Liver (tissue), 9 donors: ENCODE measurements around the gene EFNA2. TPM values are rescaled to one million over a fixed set of nuclear protein-coding genes. Genes with fewer than 3 reads are reported as not detected.

Source experiments
- DNase-seq: peaks from one replicate; pipeline ENCODE4 v3.0.0-alpha.2; 2017; ENCODE audit warnings: low spot score
- H3K27ac ChIP-seq, 2 donors: one replicate each; pipeline ENCODE4 v1.7.0; 2013; ENCODE audit warnings: inconsistent platforms in 2 of 2, low read length in 2 of 2, control low read depth in 1 of 2, low read depth in 1 of 2, mild to moderate bottlenecking in 1 of 2
- H3K27me3 ChIP-seq, 4 donors: one replicate each; pipeline versions ENCODE4 v1.6.1 to v1.7.0; 2013; ENCODE audit warnings: low read length in 3 of 4, inconsistent platforms in 1 of 4, mild to moderate bottlenecking in 1 of 4, moderate library complexity in 1 of 4; ENCODE audit not compliant: control insufficient read depth in 4 of 4, insufficient read depth in 4 of 4
- H3K36me3 ChIP-seq, 4 donors: one replicate each; pipeline versions ENCODE4 v1.6.1 to v1.7.0; 2013; ENCODE audit warnings: low read length in 3 of 4, mild to moderate bottlenecking in 3 of 4, low read depth in 1 of 4, moderate library complexity in 1 of 4; ENCODE audit not compliant: control insufficient read depth in 4 of 4, insufficient read depth in 3 of 4
- H3K4me1 ChIP-seq, 4 donors: one replicate each; pipeline versions ENCODE4 v1.6.1 to v1.7.0; 2013; ENCODE audit warnings: low read length in 3 of 4, mild to moderate bottlenecking in 3 of 4, moderate library complexity in 1 of 4; ENCODE audit not compliant: control insufficient read depth in 4 of 4, insufficient read depth in 4 of 4
- H3K4me3 ChIP-seq, 3 donors: one replicate each; pipeline versions ENCODE4 v1.6.1 to v1.7.0; 2013; ENCODE audit warnings: low read length in 3 of 3, control low read depth in 1 of 3, low read depth in 1 of 3, mild to moderate bottlenecking in 1 of 3
- H3K9ac ChIP-seq, 2 donors: one replicate each; pipeline ENCODE4 v1.7.0; 2013; ENCODE audit warnings: low read length in 2 of 2, mild to moderate bottlenecking in 2 of 2, moderate library complexity in 2 of 2, control low read depth in 1 of 2, low read depth in 1 of 2
- H3K9me3 ChIP-seq, 4 donors: one replicate each; pipeline versions ENCODE4 v1.6.1 to v1.7.0; 2013; ENCODE audit warnings: low read length in 3 of 4; ENCODE audit not compliant: control insufficient read depth in 4 of 4
- CTCF ChIP-seq: fragments of 150-350 bp; IDR thresholded peaks from 2 replicates; pipeline ENCODE4 v1.5.1; 2017; ENCODE audit warnings: improper control_type of control experiment, low read depth, low read length; ENCODE audit not compliant: missing input control
- EGR1 ChIP-seq, 2 donors: IDR thresholded peaks; 2 replicates each; pipeline ENCODE4 v1.6.1; 2016 to 2018; ENCODE audit warnings: antibody characterized with exemption in 2 of 2, low read depth in 2 of 2
- FOXA1 ChIP-seq: IDR thresholded peaks from 2 replicates; pipeline ENCODE4 v1.6.1; 2016; ENCODE audit warnings: antibody characterized with exemption
- FOXA2 ChIP-seq: IDR thresholded peaks from 2 replicates; pipeline ENCODE4 v1.6.1; 2016; ENCODE audit warnings: antibody characterized with exemption
- GABPA ChIP-seq, 2 donors: IDR thresholded peaks in 1 of 2; conservative IDR thresholded peaks in 1 of 2; 2 replicates each; pipeline ENCODE4 v1.6.1; 2016; ENCODE audit warnings: antibody characterized with exemption in 2 of 2, mild to moderate bottlenecking in 1 of 2, moderate library complexity in 1 of 2
- HNF4A ChIP-seq, 2 donors: conservative IDR thresholded peaks; 2 replicates each; pipeline ENCODE4 v1.6.1; 2016; ENCODE audit warnings: antibody characterized with exemption in 2 of 2, mild to moderate bottlenecking in 2 of 2
- HNF4G ChIP-seq: IDR thresholded peaks from 2 replicates; pipeline ENCODE4 v1.6.1; 2016; ENCODE audit warnings: antibody characterized with exemption
- JUND ChIP-seq, 2 donors: IDR thresholded peaks; 2 replicates each; pipeline ENCODE4 v1.6.1; 2016; ENCODE audit warnings: antibody characterized with exemption in 2 of 2
- MAX ChIP-seq: IDR thresholded peaks from 2 replicates; pipeline ENCODE4 v1.6.1; 2016; ENCODE audit warnings: antibody characterized with exemption
- NR2F2 ChIP-seq: IDR thresholded peaks from 2 replicates; pipeline ENCODE4 v1.6.1; 2016; ENCODE audit warnings: antibody characterized with exemption
- RAD21 ChIP-seq, 2 donors: IDR thresholded peaks; 2 replicates each; pipeline ENCODE4 v1.6.1; 2016; ENCODE audit warnings: antibody characterized with exemption in 2 of 2, mild to moderate bottlenecking in 2 of 2
- REST ChIP-seq: IDR thresholded peaks from 2 replicates; pipeline ENCODE4 v1.6.1; 2016; ENCODE audit warnings: antibody characterized with exemption, mild to moderate bottlenecking
- RXRA ChIP-seq, 2 donors: IDR thresholded peaks; 2 replicates each; pipeline ENCODE4 v1.6.1; 2017 to 2018; ENCODE audit warnings: antibody characterized with exemption in 2 of 2, mild to moderate bottlenecking in 1 of 2
- SP1 ChIP-seq: IDR thresholded peaks from 2 replicates; pipeline ENCODE4 v1.6.1; 2018; ENCODE audit warnings: antibody characterized with exemption, mild to moderate bottlenecking
- TAF1 ChIP-seq: conservative IDR thresholded peaks from 2 replicates; pipeline ENCODE4 v1.6.1; 2016; ENCODE audit warnings: antibody characterized with exemption, mild to moderate bottlenecking
- YY1 ChIP-seq: IDR thresholded peaks from 2 replicates; pipeline ENCODE4 v1.6.1; 2016; ENCODE audit warnings: antibody characterized with exemption, mild to moderate bottlenecking
- ZBTB33 ChIP-seq: IDR thresholded peaks from 2 replicates; pipeline ENCODE4 v1.6.1; 2016; ENCODE audit warnings: antibody characterized with exemption
- WGBS: extraction: QIAGEN DNeasy Blood & Tissue Kit; methylation state at CpG from one replicate; pipeline ENCODE4 v1.1.7; 2013; 5-methylcytosine and 5-hydroxymethylcytosine counted together
- polyA plus RNA-seq, 2 donors: library from polyadenylated mRNA; stranded (reverse) in 1 of 2; unstranded in 1 of 2; fragments of 200-250 nt in 1 of 2; fragments of >200 nt in 1 of 2; fragmentation: Nextera tagmentation in 1 of 2; extraction: Ambion mirVana in 1 of 2; gene quantifications; one replicate each; pipeline versions ENCODE4 v1.2.1 to v1.2.3, GENCODE V29; 2013 to 2015
- total RNA-seq, 2 donors: library from RNA; depleted of rRNA; stranded (reverse); fragments of >200 nt; gene quantifications; one replicate each; pipeline ENCODE4 v1.2.3, GENCODE V29; 2014
- TF ChIP-seq, protein P1 (sequence below): IDR thresholded peaks from 2 replicates; pipeline ENCODE4 v1.6.1; 2016; ENCODE audit warnings: antibody characterized with exemption
- donor health status: healthy.
- donor health status: healthy.
- donor health status: healthy.
- donor health status: healthy.
- donor health status: healthy.

The EFNA2 gene
- total and polyA plus RNA-seq, 4 donors: 0.98 to 9.8 (median 4.3) TPM

- 55% methylated on average over 8 of the region's 8 CpGs for WGBS
- DNase-seq: no peak
- Histone ChIP-seq H3K36me3 (peaks cover 0 to 4% (median 0%) of the 10 kb centered on the region in 4 donors), H3K9ac (no peak overlapping the region), H3K4me1 (peaks cover 26 to 69% (median 48%) of the 10 kb centered on the region in 4 donors), H3K9me3 (no peaks in the 10 kb centered on the region), H3K27ac (peak overlapping the region; percentile 97 to 99), H3K4me3 (peak overlapping the region in 2 of 3 donors; percentile 41 to 75), H3K27me3 (no peaks in the 10 kb centered on the region)
- peak; percentile 31 for TF ChIP-seq NR2F2
- TF ChIP-seq RXRA (IDR thresholded peaks at IDR 0.05): peak; percentile 42 to 53
- TF ChIP-seq EGR1 (IDR thresholded peaks at IDR 0.05; ENCODE audit: low read depth in 2 of 2): no peak
- TF ChIP-seq HNF4A (conservative IDR thresholded peaks at IDR 0.05): no peak
These were observed 37.9 kb upstream of the EFNA2 start for GRCh38 chr19:1247748-1248138.

- H3K4me3 ChIP-seq: peak within 1 kb of the TSS; percentile 47 to 75 (median 62)
- peak within 1 kb of the TSS; percentile 97 to 99 for H3K27ac ChIP-seq
- TF ChIP-seq, protein P1, sequence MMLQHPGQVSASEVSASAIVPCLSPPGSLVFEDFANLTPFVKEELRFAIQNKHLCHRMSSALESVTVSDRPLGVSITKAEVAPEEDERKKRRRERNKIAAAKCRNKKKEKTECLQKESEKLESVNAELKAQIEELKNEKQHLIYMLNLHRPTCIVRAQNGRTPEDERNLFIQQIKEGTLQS: no peak
- TF ChIP-seq CTCF (peak; percentile 4), TAF1 (peak; percentile 76), YY1 (no peak), REST (no peak), RAD21 (IDR thresholded peaks at IDR 0.05) (no peak), SP1 (peak; percentile 34), NR2F2 (no peak), HNF4G (no peak), EGR1 (IDR thresholded peaks at IDR 0.05; ENCODE audit: low read depth in 2 of 2) (no peak), FOXA2 (no peak), RXRA (IDR thresholded peaks at IDR 0.05) (no peak), FOXA1 (no peak), HNF4A (conservative IDR thresholded peaks at IDR 0.05) (no peak), GABPA (IDR thresholded peaks at IDR 0.05 in 1 of 2, conservative IDR thresholded peaks at IDR 0.05 in 1 of 2) (peak in 1 of 2 donors; percentile 18), ZBTB33 (no peak), JUND (IDR thresholded peaks at IDR 0.05) (peak in 1 of 2 donors; percentile 50), MAX (no peak)
- peaks cover 26 to 66% (median 44%) of the 10 kb centered on the region in 4 donors for H3K4me1 ChIP-seq
- peak within 1 kb of the TSS; percentile 10 to 53 for H3K9ac ChIP-seq
- H3K36me3 ChIP-seq: peaks cover 0 to 4% (median 0%) of the 10 kb centered on the region in 4 donors
- peak; percentile 77 for DNase-seq
- H3K27me3 ChIP-seq: no peaks in the 10 kb centered on the region
- no peaks in the 10 kb centered on the region for H3K9me3 ChIP-seq
- under 1% methylated on average over 60 of the region's 60 CpGs for WGBS
These were observed 37.4 kb upstream of the EFNA2 start, which contains the start of gene MIDN for GRCh38 chr19:1248139-1248785. Gene MIDN (plus strand): TSS chr19:1248583. CDS start chr19:1250297, 1,714 bp downstream.
